ENCODE results near the gene CSTPP1. TPM values are rescaled to one million over a fixed set of nuclear protein-coding genes. Genes with fewer than 3 reads are reported as not detected.

The CSTPP1 gene
- total RNA-seq, 4 donors from 2014 or later, result 4.9 to 33.8 (median 19.5) TPM

DNA sequence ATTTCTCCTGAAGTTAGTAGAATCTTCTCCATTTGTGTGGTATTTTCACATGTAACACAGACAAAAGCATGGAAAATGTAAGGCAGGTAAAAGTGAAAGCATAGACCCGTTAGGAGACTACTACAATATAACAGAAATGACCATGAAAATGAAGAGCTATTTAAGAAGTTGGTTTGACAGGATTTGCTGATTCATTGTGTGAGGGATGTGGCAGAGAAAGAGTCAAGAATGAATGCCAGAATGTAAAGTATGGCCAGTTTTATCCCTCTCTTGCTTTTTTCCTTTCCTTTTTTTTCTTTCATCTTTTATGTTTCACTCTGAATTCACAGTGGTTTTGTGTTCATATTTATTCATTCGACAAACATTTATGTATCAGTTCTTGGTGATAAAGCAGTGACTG lies 124.2 kb downstream of the CSTPP1 start:
- Histone ChIP-seq H3K27ac (no peak overlapping the region), H3K27me3 (no peaks in the 10 kb centered on the region), H3K36me3 (no peaks in the 10 kb centered on the region), H3K4me1 (no peaks in the 10 kb centered on the region), H3K9me3 (no peaks in the 10 kb centered on the region), H3K4me3 (no peak overlapping the region)
- no peak for DNase-seq
- no peak for TF ChIP-seq POLR2A (IDR thresholded peaks at IDR 0.05)
- TF ChIP-seq, protein P1, sequence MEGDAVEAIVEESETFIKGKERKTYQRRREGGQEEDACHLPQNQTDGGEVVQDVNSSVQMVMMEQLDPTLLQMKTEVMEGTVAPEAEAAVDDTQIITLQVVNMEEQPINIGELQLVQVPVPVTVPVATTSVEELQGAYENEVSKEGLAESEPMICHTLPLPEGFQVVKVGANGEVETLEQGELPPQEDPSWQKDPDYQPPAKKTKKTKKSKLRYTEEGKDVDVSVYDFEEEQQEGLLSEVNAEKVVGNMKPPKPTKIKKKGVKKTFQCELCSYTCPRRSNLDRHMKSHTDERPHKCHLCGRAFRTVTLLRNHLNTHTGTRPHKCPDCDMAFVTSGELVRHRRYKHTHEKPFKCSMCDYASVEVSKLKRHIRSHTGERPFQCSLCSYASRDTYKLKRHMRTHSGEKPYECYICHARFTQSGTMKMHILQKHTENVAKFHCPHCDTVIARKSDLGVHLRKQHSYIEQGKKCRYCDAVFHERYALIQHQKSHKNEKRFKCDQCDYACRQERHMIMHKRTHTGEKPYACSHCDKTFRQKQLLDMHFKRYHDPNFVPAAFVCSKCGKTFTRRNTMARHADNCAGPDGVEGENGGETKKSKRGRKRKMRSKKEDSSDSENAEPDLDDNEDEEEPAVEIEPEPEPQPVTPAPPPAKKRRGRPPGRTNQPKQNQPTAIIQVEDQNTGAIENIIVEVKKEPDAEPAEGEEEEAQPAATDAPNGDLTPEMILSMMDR (IDR thresholded peaks at IDR 0.05), result no peak
- intact Hi-C loops (cut with DNase I; ENCODE audit: low total_unique reads), result no loop called here

DNA sequence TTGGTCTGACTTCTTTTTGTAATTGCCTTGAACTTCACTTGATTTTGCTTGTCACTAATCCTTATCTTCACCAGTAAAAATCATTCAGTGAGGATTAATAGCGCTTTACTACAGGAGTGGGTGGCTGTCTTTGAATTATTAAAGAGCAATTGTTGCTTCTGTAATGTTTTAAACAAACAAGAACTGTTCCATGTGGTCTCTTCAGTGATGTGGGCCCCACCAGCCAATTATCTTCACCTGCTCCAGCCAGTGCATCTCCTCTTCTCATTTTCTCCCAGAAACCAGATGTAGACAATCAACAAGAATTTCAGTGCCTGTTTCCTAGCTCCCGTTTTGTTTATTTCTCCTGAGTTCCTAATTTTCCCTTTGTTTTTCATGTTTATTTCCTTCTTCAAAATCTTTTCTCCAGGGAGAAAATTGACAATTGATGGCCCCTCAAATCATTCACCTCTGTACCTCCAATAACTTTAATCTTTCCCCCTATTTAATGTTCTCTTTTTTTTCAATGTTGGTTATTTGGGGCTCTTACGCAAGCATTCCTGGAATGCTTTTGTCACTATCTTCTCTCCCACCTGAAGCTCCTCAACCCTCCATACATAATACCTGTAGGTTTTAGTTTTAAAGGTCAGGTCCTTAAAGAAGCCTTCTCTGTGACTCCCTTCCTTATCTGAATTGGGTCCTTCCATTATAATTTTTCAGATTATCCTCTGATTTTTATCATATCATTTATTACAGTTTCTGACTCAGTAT lies 125.0 kb downstream of the CSTPP1 start:
- no peaks in the 10 kb centered on the region for H3K27me3 ChIP-seq
- H3K36me3 ChIP-seq, result no peaks in the 10 kb centered on the region
- no peaks in the 10 kb centered on the region for H3K9me3 ChIP-seq
- TF ChIP-seq, protein P1 (IDR thresholded peaks at IDR 0.05), result no peak
- TF ChIP-seq POLR2A (IDR thresholded peaks at IDR 0.05), result no peak
- no peak overlapping the region for H3K4me3 ChIP-seq
- no peaks in the 10 kb centered on the region for H3K4me1 ChIP-seq
- H3K27ac ChIP-seq, result no peak overlapping the region
- DNase-seq, result no peak
- intact Hi-C loops (cut with DNase I; ENCODE audit: low total_unique reads), result no loop called here

DNA sequence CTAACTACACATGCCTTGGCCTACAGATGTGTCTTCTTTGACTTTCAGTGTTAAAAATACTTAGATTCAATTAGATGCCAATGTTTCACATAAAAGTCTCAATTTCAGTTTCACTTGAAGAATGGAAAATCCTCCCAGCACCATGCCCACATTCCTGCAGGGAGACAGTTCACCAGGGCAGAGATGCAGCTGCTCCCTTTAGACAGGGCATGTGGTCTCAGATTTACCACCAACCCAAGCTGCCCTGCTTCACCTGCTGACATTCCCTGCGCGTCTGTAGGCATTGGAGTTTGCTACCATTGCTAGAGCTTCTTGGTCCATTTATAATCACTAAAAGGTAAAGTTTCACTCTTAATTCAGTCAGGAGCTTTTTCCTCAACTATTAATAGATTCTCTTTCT lies 126.2 kb downstream of the CSTPP1 start:
- TF ChIP-seq, protein P1 (IDR thresholded peaks at IDR 0.05), result no peak
- TF ChIP-seq POLR2A (IDR thresholded peaks at IDR 0.05), result no peak
- DNase-seq, result no peak
- no peaks in the 10 kb centered on the region for H3K27me3 ChIP-seq
- no peaks in the 10 kb centered on the region for H3K9me3 ChIP-seq
- intact Hi-C loops (cut with DNase I; ENCODE audit: low total_unique reads), result no loop called here
- H3K4me3 ChIP-seq, result no peak overlapping the region
- no peaks in the 10 kb centered on the region for H3K4me1 ChIP-seq
- no peak overlapping the region for H3K27ac ChIP-seq
- H3K36me3 ChIP-seq, result no peaks in the 10 kb centered on the region

DNA sequence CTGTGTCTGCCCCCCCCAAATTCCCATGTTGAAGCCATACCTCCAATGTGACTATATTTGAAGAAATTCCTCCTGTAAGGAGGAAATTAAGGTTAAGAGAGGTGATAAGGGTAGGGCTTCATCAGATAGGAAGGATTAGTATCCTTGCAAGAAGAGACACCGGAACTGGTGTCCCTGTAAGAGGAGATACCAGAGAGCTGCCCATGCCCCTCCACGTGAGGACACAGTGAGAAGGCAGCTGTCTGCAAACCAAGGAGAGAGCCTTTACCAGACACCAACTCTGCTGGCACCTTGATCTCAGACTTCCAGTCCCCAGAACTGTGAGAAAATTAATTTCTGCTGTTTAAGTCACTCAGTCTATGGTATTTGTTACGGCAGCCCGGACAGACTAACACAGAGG lies 130.8 kb downstream of the CSTPP1 start:
- Histone ChIP-seq H3K4me1 (no peaks in the 10 kb centered on the region), H3K36me3 (no peaks in the 10 kb centered on the region), H3K27me3 (no peaks in the 10 kb centered on the region), H3K27ac (no peak overlapping the region), H3K4me3 (no peak overlapping the region), H3K9me3 (no peaks in the 10 kb centered on the region)
- no peak for TF ChIP-seq POLR2A (IDR thresholded peaks at IDR 0.05)
- TF ChIP-seq, protein P1 (IDR thresholded peaks at IDR 0.05), result no peak
- no peak for DNase-seq
- intact Hi-C loops (cut with DNase I; ENCODE audit: low total_unique reads), result no loop called here

DNA sequence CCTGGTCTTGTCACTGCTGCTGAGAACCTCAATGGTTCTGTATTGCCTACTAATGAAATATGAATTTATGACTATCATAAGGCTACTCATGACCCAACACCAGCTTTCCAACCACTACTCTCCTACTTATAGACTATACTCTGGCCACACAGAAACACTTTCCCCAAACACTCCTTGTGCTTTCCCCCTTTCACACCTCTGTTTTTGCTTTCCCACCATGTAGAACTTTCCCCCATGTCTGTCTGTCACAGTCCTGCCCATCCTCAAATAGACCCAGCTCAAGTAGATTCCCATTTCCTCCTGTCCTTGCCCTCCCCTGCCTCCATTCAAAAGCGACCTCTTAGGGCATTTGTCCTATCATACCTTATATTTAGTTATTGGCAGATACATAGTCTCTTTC lies 134.2 kb downstream of the CSTPP1 start:
- no peaks in the 10 kb centered on the region for H3K36me3 ChIP-seq
- TF ChIP-seq, protein P1 (IDR thresholded peaks at IDR 0.05), result no peak
- TF ChIP-seq POLR2A (IDR thresholded peaks at IDR 0.05), result no peak
- H3K9me3 ChIP-seq, result no peaks in the 10 kb centered on the region
- H3K27ac ChIP-seq, result no peak overlapping the region
- intact Hi-C loops (cut with DNase I; ENCODE audit: low total_unique reads), result no loop called here
- DNase-seq, result no peak
- no peaks in the 10 kb centered on the region for H3K4me1 ChIP-seq
- H3K4me3 ChIP-seq, result no peak overlapping the region
- H3K27me3 ChIP-seq, result no peaks in the 10 kb centered on the region
